Panc1 (cell line): Measurements from ENCODE around the gene EML5.

Experiments
- POLR2AphosphoS5 ChIP-seq: IDR thresholded peaks from 2 replicates; pipeline ENCODE4 v1.6.1; 2012; ENCODE audit warnings: mild to moderate bottlenecking, low read depth, low read length, moderate library complexity
- SIN3A ChIP-seq: IDR thresholded peaks from 2 replicates; pipeline ENCODE4 v1.6.1; 2012; ENCODE audit warnings: low read depth, mild to moderate bottlenecking, low read length, moderate library complexity, borderline replicate concordance; ENCODE audit not compliant: insufficient read depth
- TCF7L2 ChIP-seq: IDR thresholded peaks from 2 replicates; pipeline ENCODE4 v1.6.1; 2011; ENCODE audit warnings: mild to moderate bottlenecking, low read depth, low read length, inconsistent platforms
- TF ChIP-seq, protein P1 (sequence below): fragments of 450-650 bp; IDR thresholded peaks from 2 replicates; pipeline ENCODE4 v1.5.1; 2017; ENCODE audit warnings: mild to moderate bottlenecking
- TF ChIP-seq, protein P2 (sequence below), 2 experiments: IDR thresholded peaks; 2 replicates each; pipeline ENCODE4 v1.6.1; 2011 to 2012; ENCODE audit warnings: low read depth in 2 of 2, control low read depth in 1 of 2, low read length in 1 of 2, mild to moderate bottlenecking in 1 of 2, moderate library complexity in 1 of 2; ENCODE audit not compliant: insufficient read depth in 1 of 2

DNA sequence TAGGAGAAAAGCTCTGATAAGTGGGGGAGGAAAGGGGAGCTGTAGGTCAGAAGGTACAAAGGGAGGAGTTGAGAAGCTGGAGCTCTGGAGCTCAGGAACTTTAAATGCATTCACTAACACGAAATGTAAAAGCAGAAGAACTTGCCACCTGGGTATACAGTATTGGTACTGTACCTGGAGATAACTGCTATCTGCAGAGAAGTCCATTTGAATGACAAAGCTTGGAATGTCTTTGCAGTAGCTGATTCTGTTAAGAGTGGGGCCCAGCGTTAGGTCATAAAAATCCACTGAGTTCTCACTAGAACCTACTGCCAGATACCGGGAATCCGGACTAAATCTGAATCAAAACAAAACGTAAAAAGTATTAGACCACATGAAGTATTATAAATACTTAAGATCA is 174.3 kb downstream of the EML5 start:
- TF ChIP-seq, protein P1, sequence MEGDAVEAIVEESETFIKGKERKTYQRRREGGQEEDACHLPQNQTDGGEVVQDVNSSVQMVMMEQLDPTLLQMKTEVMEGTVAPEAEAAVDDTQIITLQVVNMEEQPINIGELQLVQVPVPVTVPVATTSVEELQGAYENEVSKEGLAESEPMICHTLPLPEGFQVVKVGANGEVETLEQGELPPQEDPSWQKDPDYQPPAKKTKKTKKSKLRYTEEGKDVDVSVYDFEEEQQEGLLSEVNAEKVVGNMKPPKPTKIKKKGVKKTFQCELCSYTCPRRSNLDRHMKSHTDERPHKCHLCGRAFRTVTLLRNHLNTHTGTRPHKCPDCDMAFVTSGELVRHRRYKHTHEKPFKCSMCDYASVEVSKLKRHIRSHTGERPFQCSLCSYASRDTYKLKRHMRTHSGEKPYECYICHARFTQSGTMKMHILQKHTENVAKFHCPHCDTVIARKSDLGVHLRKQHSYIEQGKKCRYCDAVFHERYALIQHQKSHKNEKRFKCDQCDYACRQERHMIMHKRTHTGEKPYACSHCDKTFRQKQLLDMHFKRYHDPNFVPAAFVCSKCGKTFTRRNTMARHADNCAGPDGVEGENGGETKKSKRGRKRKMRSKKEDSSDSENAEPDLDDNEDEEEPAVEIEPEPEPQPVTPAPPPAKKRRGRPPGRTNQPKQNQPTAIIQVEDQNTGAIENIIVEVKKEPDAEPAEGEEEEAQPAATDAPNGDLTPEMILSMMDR, result no peak
- TF ChIP-seq SIN3A (no peak), POLR2AphosphoS5 (no peak), TCF7L2 (no peak)
- TF ChIP-seq, protein P2, sequence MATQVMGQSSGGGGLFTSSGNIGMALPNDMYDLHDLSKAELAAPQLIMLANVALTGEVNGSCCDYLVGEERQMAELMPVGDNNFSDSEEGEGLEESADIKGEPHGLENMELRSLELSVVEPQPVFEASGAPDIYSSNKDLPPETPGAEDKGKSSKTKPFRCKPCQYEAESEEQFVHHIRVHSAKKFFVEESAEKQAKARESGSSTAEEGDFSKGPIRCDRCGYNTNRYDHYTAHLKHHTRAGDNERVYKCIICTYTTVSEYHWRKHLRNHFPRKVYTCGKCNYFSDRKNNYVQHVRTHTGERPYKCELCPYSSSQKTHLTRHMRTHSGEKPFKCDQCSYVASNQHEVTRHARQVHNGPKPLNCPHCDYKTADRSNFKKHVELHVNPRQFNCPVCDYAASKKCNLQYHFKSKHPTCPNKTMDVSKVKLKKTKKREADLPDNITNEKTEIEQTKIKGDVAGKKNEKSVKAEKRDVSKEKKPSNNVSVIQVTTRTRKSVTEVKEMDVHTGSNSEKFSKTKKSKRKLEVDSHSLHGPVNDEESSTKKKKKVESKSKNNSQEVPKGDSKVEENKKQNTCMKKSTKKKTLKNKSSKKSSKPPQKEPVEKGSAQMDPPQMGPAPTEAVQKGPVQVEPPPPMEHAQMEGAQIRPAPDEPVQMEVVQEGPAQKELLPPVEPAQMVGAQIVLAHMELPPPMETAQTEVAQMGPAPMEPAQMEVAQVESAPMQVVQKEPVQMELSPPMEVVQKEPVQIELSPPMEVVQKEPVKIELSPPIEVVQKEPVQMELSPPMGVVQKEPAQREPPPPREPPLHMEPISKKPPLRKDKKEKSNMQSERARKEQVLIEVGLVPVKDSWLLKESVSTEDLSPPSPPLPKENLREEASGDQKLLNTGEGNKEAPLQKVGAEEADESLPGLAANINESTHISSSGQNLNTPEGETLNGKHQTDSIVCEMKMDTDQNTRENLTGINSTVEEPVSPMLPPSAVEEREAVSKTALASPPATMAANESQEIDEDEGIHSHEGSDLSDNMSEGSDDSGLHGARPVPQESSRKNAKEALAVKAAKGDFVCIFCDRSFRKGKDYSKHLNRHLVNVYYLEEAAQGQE (IDR thresholded peaks at IDR 0.05; ENCODE audit: insufficient read depth in 1 of 2, low read depth in 2 of 2, low read length in 1 of 2), result no peak
